HepG2 (cell line): Measurements from ENCODE around the gene KLC4. TPM values are rescaled to one million over a fixed set of nuclear protein-coding genes. Genes with fewer than 3 reads are reported as not detected.

Experiments used
- DR1 ChIP-seq: sonication (generic); formaldehyde crosslinking; IDR thresholded peaks from 2 replicates; pipeline ENCODE4 v1.8.0; 2021; ENCODE audit warnings: mild to moderate bottlenecking, missing genetic modification reagents, inconsistent platforms
- EEA1 ChIP-seq: sonication (generic); formaldehyde crosslinking; IDR thresholded peaks from 2 replicates; pipeline ENCODE4 v1.5.1; 2020; ENCODE audit warnings: mild to moderate bottlenecking, missing genetic modification reagents, borderline replicate concordance
- EP300 ChIP-seq, 3 experiments: sonication (generic) in 1 of 3; formaldehyde crosslinking in 1 of 3; IDR thresholded peaks; 2 replicates each; pipeline versions ENCODE4 v1.5.1 to v1.6.1; 2011 to 2020; ENCODE audit warnings: low read depth in 2 of 3, low read length in 2 of 3, borderline replicate concordance in 1 of 3, improper control_type of control experiment in 1 of 3, mild to moderate bottlenecking in 1 of 3, missing genetic modification reagents in 1 of 3, moderate library complexity in 1 of 3
- HOXA3 ChIP-seq: sonication (generic); formaldehyde crosslinking; IDR thresholded peaks from 2 replicates; pipeline ENCODE4 v1.5.0; 2020; ENCODE audit warnings: missing genetic modification reagents
- MBD4 ChIP-seq: IDR thresholded peaks from 2 replicates; pipeline ENCODE4 v1.6.1; 2012; ENCODE audit warnings: low read length, inconsistent platforms, borderline replicate concordance
- PHF20 ChIP-seq: sonication (generic); formaldehyde crosslinking; IDR thresholded peaks from 2 replicates; pipeline ENCODE4 v1.5.0; 2020; ENCODE audit warnings: mild to moderate bottlenecking, missing genetic modification reagents
- SMAD3 ChIP-seq: sonication (generic); formaldehyde crosslinking; IDR thresholded peaks from 2 replicates; pipeline ENCODE4 v1.4.0; 2020; ENCODE audit warnings: missing genetic modification reagents
- TCF7 ChIP-seq: sonication (generic); IDR thresholded peaks from 2 replicates; pipeline ENCODE4 v1.6.1; 2016; ENCODE audit warnings: antibody characterized with exemption, low read depth
- TFAP4 ChIP-seq: sonication (generic); IDR thresholded peaks from 2 replicates; pipeline ENCODE4 v1.6.1; 2016; ENCODE audit warnings: low read depth, borderline replicate concordance
- ZFYVE20 ChIP-seq: sonication (generic); formaldehyde crosslinking; IDR thresholded peaks from 2 replicates; pipeline ENCODE4 v1.8.0; 2023; ENCODE audit warnings: low read depth, mild to moderate bottlenecking, moderate library complexity, missing genetic modification reagents, borderline replicate concordance
- ZIK1 ChIP-seq: sonication (generic); formaldehyde crosslinking; IDR thresholded peaks from 2 replicates; pipeline ENCODE4 v1.5.0; 2020; ENCODE audit warnings: mild to moderate bottlenecking, low read depth, missing genetic modification reagents, borderline replicate concordance
- ZNF326 ChIP-seq: sonication (generic); formaldehyde crosslinking; IDR thresholded peaks from 2 replicates; pipeline ENCODE4 v1.4.0; 2020; ENCODE audit warnings: missing genetic modification reagents, borderline replicate concordance
- ZNF510 ChIP-seq: sonication (generic); formaldehyde crosslinking; IDR thresholded peaks from 2 replicates; pipeline ENCODE4 v1.4.0; 2020; ENCODE audit warnings: low read depth, mild to moderate bottlenecking, missing genetic modification reagents
- ZNF558 ChIP-seq: sonication (generic); formaldehyde crosslinking; IDR thresholded peaks from 2 replicates; pipeline ENCODE4 v1.9.0; 2022; ENCODE audit warnings: mild to moderate bottlenecking, missing genetic modification reagents, borderline replicate concordance
- ZNF770 ChIP-seq: sonication (generic); formaldehyde crosslinking; IDR thresholded peaks from 2 replicates; pipeline ENCODE4 v1.5.0; 2020; ENCODE audit warnings: mild to moderate bottlenecking, missing genetic modification reagents
- ZNF772 ChIP-seq: sonication (generic); formaldehyde crosslinking; IDR thresholded peaks from 2 replicates; pipeline ENCODE4 v1.5.0; 2020; ENCODE audit warnings: mild to moderate bottlenecking, missing genetic modification reagents
- ZNF850 ChIP-seq: sonication (generic); formaldehyde crosslinking; conservative IDR thresholded peaks from 2 replicates; pipeline ENCODE4 v1.9.0; 2021; ENCODE audit warnings: mild to moderate bottlenecking, missing genetic modification reagents
- polyA plus RNA-seq, 8 experiments: library from polyadenylated mRNA; depleted of rRNA in 3 of 8; stranded (reverse) in 7 of 8; unstranded in 1 of 8; fragments of >200 nt; fragmentation: Illumina TruSeq in 4 of 8; extraction: Trizol in 4 of 8; gene quantifications; 2 replicates each; pipeline versions ENCODE4 v1.2.1 to v1.2.3, GENCODE V29; 2011 to 2016; ENCODE audit warnings: low read depth in 4 of 8, missing spikeins in 1 of 8, mixed read lengths in 1 of 8; ENCODE audit not compliant: insufficient read depth in 1 of 8
- total RNA-seq, 5 experiments: library from RNA; depleted of rRNA; stranded (reverse); fragments of >200 nt; fragmentation: Illumina TruSeq; extraction: Trizol; gene quantifications; 2 replicates each; pipeline ENCODE4 v1.2.3, GENCODE V29; 2016; ENCODE audit warnings: low read depth in 1 of 5
- TF ChIP-seq, protein P1 (sequence below): sonication (generic); formaldehyde crosslinking; IDR thresholded peaks from 2 replicates; pipeline ENCODE4 v1.5.1; 2020; ENCODE audit warnings: missing genetic modification reagents, mild to moderate bottlenecking, borderline replicate concordance
- TF ChIP-seq, protein P2 (sequence below): sonication (generic); formaldehyde crosslinking; IDR thresholded peaks from 2 replicates; pipeline ENCODE4; 2020; ENCODE audit warnings: missing genetic modification reagents, mild to moderate bottlenecking, borderline replicate concordance

KLC4 gene
- total and polyA plus RNA-seq, 2 of the 13 experiments (the other 11 are each of a cell fraction or from before 2014, with no cell fraction given), result 45.4 to 70.4 TPM

- TF ChIP-seq EEA1 (CRISPR knock-in tag), result no peak; the same call in 1 of the 2 replicates
- no peak; the same call in 1 of the 2 replicates for TF ChIP-seq ZNF510
- TF ChIP-seq ZNF770 (CRISPR knock-in tag), result peak; percentile 73
- no peak for TF ChIP-seq MBD4
- TF ChIP-seq PHF20 (CRISPR knock-in tag), result no peak
- TF ChIP-seq, protein P1, sequence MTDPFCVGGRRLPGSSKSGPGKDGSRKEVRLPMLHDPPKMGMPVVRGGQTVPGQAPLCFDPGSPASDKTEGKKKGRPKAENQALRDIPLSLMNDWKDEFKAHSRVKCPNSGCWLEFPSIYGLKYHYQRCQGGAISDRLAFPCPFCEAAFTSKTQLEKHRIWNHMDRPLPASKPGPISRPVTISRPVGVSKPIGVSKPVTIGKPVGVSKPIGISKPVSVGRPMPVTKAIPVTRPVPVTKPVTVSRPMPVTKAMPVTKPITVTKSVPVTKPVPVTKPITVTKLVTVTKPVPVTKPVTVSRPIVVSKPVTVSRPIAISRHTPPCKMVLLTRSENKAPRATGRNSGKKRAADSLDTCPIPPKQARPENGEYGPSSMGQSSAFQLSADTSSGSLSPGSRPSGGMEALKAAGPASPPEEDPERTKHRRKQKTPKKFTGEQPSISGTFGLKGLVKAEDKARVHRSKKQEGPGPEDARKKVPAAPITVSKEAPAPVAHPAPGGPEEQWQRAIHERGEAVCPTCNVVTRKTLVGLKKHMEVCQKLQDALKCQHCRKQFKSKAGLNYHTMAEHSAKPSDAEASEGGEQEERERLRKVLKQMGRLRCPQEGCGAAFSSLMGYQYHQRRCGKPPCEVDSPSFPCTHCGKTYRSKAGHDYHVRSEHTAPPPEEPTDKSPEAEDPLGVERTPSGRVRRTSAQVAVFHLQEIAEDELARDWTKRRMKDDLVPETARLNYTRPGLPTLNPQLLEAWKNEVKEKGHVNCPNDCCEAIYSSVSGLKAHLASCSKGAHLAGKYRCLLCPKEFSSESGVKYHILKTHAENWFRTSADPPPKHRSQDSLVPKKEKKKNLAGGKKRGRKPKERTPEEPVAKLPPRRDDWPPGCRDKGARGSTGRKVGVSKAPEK (CRISPR knock-in tag), result no peak
- no peak for TF ChIP-seq ZNF850 (CRISPR knock-in tag)
- no peak for TF ChIP-seq ZNF326 (CRISPR knock-in tag)
- peak; percentile 54; the same call in 1 of the 2 replicates for TF ChIP-seq ZIK1
- no peak for TF ChIP-seq TCF7
- peak; percentile 36; the same call in 1 of the 2 replicates for TF ChIP-seq ZNF772 (CRISPR knock-in tag)
- no peak for TF ChIP-seq ZNF558 (CRISPR knock-in tag)
- TF ChIP-seq, protein P2, sequence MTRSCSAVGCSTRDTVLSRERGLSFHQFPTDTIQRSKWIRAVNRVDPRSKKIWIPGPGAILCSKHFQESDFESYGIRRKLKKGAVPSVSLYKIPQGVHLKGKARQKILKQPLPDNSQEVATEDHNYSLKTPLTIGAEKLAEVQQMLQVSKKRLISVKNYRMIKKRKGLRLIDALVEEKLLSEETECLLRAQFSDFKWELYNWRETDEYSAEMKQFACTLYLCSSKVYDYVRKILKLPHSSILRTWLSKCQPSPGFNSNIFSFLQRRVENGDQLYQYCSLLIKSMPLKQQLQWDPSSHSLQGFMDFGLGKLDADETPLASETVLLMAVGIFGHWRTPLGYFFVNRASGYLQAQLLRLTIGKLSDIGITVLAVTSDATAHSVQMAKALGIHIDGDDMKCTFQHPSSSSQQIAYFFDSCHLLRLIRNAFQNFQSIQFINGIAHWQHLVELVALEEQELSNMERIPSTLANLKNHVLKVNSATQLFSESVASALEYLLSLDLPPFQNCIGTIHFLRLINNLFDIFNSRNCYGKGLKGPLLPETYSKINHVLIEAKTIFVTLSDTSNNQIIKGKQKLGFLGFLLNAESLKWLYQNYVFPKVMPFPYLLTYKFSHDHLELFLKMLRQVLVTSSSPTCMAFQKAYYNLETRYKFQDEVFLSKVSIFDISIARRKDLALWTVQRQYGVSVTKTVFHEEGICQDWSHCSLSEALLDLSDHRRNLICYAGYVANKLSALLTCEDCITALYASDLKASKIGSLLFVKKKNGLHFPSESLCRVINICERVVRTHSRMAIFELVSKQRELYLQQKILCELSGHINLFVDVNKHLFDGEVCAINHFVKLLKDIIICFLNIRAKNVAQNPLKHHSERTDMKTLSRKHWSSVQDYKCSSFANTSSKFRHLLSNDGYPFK (CRISPR knock-in tag), result peak; percentile 75; the same call in 1 of the 2 replicates
- peak; percentile 86 for TF ChIP-seq HOXA3 (CRISPR knock-in tag)
- no peak for TF ChIP-seq ZFYVE20 (CRISPR knock-in tag)
- TF ChIP-seq DR1 (CRISPR knock-in tag), result peak; percentile 92
- TF ChIP-seq EP300 (IDR thresholded peaks at IDR 0.05; ENCODE audit: low read depth in 2 of 2, low read length in 2 of 2), result no peak; a peak in 1 of 4 replicates
- no peak for TF ChIP-seq EP300 (CRISPR knock-in tag; IDR thresholded peaks at IDR 0.05; ENCODE audit: borderline replicate concordance)
- no peak for TF ChIP-seq SMAD3 (CRISPR knock-in tag)
- TF ChIP-seq TFAP4, result peak; percentile 91
Measured at GRCh38 chr6:43013843-43014433, 45.5 kb upstream of the KLC4 start, which contains the start of the genes KLHDC3 and MEA1 (continued).
